ENCODE measurements around the gene USP1. TPM values are rescaled to one million over a fixed set of nuclear protein-coding genes. Genes with fewer than 3 reads are reported as not detected.

Gene USP1
- total and polyA plus RNA-seq, 4 donors = 10.0 to 42.1 (median 16.8) TPM

DNA sequence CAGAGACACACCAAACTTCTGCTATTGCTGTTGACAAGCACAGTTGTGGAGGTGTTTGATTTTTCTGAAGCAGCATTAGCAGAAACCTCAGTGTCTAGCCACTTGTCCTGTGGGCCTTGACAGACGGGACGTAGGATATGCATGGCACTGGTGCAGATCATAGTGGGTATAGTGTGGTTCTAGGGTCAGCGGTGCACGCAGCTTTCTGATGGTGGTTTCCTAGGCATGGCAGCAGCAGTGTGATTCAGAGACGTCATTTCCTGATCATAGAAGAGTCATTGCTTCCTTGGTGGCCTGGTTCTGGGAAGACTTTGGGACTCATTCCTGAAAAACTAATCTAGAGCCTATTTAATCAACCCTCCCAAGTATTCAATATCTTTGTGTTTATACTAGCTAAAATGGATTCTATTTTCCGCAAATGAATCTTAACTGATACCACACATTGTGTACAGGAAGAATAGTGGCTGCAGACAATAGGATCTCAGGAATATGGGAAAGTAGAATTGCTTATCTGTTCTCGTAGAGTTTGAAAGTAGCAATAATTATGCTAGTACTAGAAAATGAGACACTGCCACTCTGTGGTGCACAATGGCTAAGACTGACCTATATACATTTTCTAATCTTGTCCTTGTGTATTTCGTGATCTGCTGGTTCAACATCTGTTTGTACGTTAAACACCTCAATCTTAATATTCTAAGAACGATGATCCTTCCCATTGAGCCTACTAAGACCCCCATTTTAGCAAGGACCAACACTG is 2.8 kb upstream of the USP1 start:
- Histone ChIP-seq H3K4me3 (no peak overlapping the region), H3K9me3 (ENCODE audit: control insufficient read depth in 4 of 4, insufficient read depth in 3 of 4, low read length in 3 of 4) (no peaks in the 10 kb centered on the region), H3K36me3 (ENCODE audit: control insufficient read depth in 4 of 4, insufficient read depth in 4 of 4, low read length in 4 of 4) (no peaks in the 10 kb centered on the region), H3K27me3 (ENCODE audit: control insufficient read depth in 3 of 3, insufficient read depth in 3 of 3, low read length in 2 of 3) (no peaks in the 10 kb centered on the region), H3K4me1 (ENCODE audit: control insufficient read depth in 5 of 5, insufficient read depth in 5 of 5, low read length in 5 of 5) (peaks cover 0 to 17% (median 4%) of the 10 kb centered on the region in 5 donors), H3K27ac (ENCODE audit: low read depth in 1 of 2, low read length in 1 of 2) (no peak overlapping the region), H3K9ac (ENCODE audit: insufficient read depth in 1 of 2, low read length in 2 of 2) (no peak overlapping the region)
- 83 to 84% methylated on average over 10 of the region's 10 CpGs for WGBS, 2 donors
- peak in 2 of 3 donors; percentile 13 to 50 for DNase-seq
- TF ChIP-seq, protein P1, sequence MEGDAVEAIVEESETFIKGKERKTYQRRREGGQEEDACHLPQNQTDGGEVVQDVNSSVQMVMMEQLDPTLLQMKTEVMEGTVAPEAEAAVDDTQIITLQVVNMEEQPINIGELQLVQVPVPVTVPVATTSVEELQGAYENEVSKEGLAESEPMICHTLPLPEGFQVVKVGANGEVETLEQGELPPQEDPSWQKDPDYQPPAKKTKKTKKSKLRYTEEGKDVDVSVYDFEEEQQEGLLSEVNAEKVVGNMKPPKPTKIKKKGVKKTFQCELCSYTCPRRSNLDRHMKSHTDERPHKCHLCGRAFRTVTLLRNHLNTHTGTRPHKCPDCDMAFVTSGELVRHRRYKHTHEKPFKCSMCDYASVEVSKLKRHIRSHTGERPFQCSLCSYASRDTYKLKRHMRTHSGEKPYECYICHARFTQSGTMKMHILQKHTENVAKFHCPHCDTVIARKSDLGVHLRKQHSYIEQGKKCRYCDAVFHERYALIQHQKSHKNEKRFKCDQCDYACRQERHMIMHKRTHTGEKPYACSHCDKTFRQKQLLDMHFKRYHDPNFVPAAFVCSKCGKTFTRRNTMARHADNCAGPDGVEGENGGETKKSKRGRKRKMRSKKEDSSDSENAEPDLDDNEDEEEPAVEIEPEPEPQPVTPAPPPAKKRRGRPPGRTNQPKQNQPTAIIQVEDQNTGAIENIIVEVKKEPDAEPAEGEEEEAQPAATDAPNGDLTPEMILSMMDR (IDR thresholded peaks at IDR 0.05; ENCODE audit: control extremely low read depth, extremely low read depth) = no peak
- ATAC-seq (ENCODE audit: insufficient read depth, low FRiP score) = no peak

DNA sequence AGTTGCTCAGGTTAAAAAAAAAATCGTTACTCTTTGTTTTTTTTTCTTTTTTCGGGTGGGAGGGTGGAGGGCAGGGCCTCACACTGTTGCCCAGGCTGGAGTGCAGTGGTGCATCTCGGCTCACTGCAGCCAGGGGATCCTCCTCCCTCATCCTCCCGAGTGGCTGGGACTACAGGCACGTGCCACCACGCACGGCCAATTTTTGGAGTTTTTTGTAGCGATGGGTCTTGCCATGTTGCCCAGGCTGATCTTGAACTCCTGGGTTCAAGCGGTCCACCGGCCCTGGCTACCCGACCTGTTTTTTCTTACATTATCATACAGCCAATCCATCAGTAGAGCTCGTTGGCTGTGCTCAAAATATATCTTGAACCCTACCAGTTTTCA is 2.2 kb upstream of the USP1 start:
- Histone ChIP-seq H3K27ac (ENCODE audit: low read depth in 1 of 2, low read length in 1 of 2) (no peak overlapping the region), H3K4me3 (no peak overlapping the region), H3K27me3 (ENCODE audit: control insufficient read depth in 3 of 3, insufficient read depth in 3 of 3, low read length in 2 of 3) (no peaks in the 10 kb centered on the region), H3K4me1 (ENCODE audit: control insufficient read depth in 5 of 5, insufficient read depth in 5 of 5, low read length in 5 of 5) (peaks cover 0 to 20% (median 4%) of the 10 kb centered on the region in 5 donors), H3K9ac (ENCODE audit: insufficient read depth in 1 of 2, low read length in 2 of 2) (no peak overlapping the region), H3K36me3 (ENCODE audit: control insufficient read depth in 4 of 4, insufficient read depth in 4 of 4, low read length in 4 of 4) (no peaks in the 10 kb centered on the region), H3K9me3 (ENCODE audit: control insufficient read depth in 4 of 4, insufficient read depth in 3 of 4, low read length in 3 of 4) (no peaks in the 10 kb centered on the region)
- TF ChIP-seq, protein P1 (IDR thresholded peaks at IDR 0.05; ENCODE audit: control extremely low read depth, extremely low read depth) = no peak
- WGBS, 2 donors = 95 to 96% methylated on average over 12 of the region's 12 CpGs
- DNase-seq (no peak), ATAC-seq (ENCODE audit: insufficient read depth, low FRiP score) (no peak)

DNA sequence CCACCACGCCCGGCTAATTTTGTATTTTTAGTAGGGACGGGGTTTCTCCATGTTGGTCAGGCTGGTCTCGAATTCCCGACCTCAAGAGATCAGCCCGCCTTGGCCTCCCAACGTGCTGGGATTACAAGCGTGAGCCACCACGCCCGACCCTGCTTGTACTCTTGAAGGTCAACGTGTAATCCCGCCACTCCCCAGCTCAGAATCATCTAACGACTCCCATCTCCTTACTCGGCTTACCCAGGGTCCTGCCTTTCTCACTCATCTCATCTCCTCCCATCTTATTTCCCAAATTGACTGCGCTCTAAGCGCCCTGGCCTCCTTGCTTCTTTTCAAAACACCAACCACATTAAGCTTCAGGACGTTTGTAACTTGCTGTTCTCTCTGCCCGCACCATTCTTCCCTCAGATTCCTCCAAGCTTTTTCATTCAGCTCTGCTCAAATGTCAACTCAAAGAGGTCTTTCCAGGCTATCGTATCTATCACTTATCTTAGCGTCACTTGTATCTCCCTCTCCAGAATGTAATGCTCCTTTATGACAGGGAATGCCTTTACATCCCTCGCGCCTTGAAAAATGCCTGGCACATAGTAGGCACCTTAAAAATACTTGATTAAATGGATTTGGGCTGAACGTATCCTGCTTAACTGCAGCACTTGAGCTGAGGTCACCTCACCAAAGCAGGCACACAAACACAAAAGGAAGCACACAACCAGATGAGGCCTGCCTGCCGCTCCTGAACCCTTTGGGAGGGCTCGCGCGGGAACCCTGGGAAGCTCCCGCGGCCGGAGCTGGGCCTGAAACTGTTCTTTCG is 1.4 kb upstream of the USP1 start:
- Histone ChIP-seq H3K36me3 (ENCODE audit: control insufficient read depth in 4 of 4, insufficient read depth in 4 of 4, low read length in 4 of 4) (peaks cover 0 to under 1% (median 0%) of the 10 kb centered on the region in 4 donors), H3K4me1 (ENCODE audit: control insufficient read depth in 5 of 5, insufficient read depth in 5 of 5, low read length in 5 of 5) (peaks cover 0 to 24% (median 4%) of the 10 kb centered on the region in 5 donors), H3K4me3 (peak overlapping the region; percentile 71), H3K27ac (ENCODE audit: low read depth in 1 of 2, low read length in 1 of 2) (peak overlapping the region; percentile 97 to 100), H3K27me3 (ENCODE audit: control insufficient read depth in 3 of 3, insufficient read depth in 3 of 3, low read length in 2 of 3) (no peaks in the 10 kb centered on the region), H3K9ac (ENCODE audit: insufficient read depth in 1 of 2, low read length in 2 of 2) (peak overlapping the region; percentile 87 to 98), H3K9me3 (ENCODE audit: control insufficient read depth in 4 of 4, insufficient read depth in 3 of 4, low read length in 3 of 4) (no peaks in the 10 kb centered on the region)
- peak in 1 of 3 donors; percentile 16 for DNase-seq
- WGBS, 2 donors = 50% methylated on average over 31 of the region's 31 CpGs
- TF ChIP-seq, protein P1 (IDR thresholded peaks at IDR 0.05; ENCODE audit: control extremely low read depth, extremely low read depth) = no peak
- ATAC-seq (ENCODE audit: insufficient read depth, low FRiP score) = peak; percentile 8

Data from lung (tissue), 12 donors.